ENCODE results near the gene KDM8. TPM values are rescaled to one million over a fixed set of nuclear protein-coding genes. Genes with fewer than 3 reads are reported as not detected.

KDM8 gene
- total RNA-seq, 1 experiment from 2014 or later = 15.5 TPM

- H3K23me2 ChIP-seq (ENCODE audit: insufficient read length, low read depth, low read length, poor library complexity, severe bottlenecking) = no peaks in the 10 kb centered on the region
- no peak overlapping the region for H4K91ac ChIP-seq (ENCODE audit: insufficient read length, low read depth, low read length)
- H3K18ac ChIP-seq (ENCODE audit: insufficient read length, low read depth, low read length) = no peak overlapping the region
- DNase-seq = peak; percentile 17
- peaks cover 17 to 28% of the 10 kb centered on the region in 2 experiments for H3K4me1 Mint-ChIP-seq
- no peak overlapping the region for H2BK15ac ChIP-seq (ENCODE audit: low read depth, low read length)
- no peak overlapping the region for H2BK120ac ChIP-seq (ENCODE audit: low read depth, low read length, poor library complexity, severe bottlenecking)
- no peak overlapping the region for H4K8ac ChIP-seq (replicated peaks; ENCODE audit: insufficient read length, low read depth, low read length)
- peaks cover 4% of the 10 kb centered on the region; the same call in 1 of the 2 replicates for H3K4me1 ChIP-seq (ENCODE audit: insufficient read depth, low read length)
- no peak overlapping the region for H3K4me2 ChIP-seq (ENCODE audit: insufficient read depth, insufficient read length, low read length)
- no peak overlapping the region for H3K4ac ChIP-seq (ENCODE audit: low read depth, low read length)
- H3K14ac ChIP-seq (ENCODE audit: insufficient read depth, low read length) = no peak overlapping the region
- no CpG with 5 or more reads among the region's 13 CpGs for WGBS (ENCODE audit: extremely low coverage, insufficient read length, low lambda C conversion rate)
- H3T11ph ChIP-seq (ENCODE audit: low read length) = no peak overlapping the region
- H3K27ac ChIP-seq (ENCODE audit: insufficient read length, low read depth, low read length) = no peak overlapping the region
- H3K79me2 ChIP-seq (ENCODE audit: insufficient read depth, low read length) = no peaks in the 10 kb centered on the region
- TF ChIP-seq, protein P1, sequence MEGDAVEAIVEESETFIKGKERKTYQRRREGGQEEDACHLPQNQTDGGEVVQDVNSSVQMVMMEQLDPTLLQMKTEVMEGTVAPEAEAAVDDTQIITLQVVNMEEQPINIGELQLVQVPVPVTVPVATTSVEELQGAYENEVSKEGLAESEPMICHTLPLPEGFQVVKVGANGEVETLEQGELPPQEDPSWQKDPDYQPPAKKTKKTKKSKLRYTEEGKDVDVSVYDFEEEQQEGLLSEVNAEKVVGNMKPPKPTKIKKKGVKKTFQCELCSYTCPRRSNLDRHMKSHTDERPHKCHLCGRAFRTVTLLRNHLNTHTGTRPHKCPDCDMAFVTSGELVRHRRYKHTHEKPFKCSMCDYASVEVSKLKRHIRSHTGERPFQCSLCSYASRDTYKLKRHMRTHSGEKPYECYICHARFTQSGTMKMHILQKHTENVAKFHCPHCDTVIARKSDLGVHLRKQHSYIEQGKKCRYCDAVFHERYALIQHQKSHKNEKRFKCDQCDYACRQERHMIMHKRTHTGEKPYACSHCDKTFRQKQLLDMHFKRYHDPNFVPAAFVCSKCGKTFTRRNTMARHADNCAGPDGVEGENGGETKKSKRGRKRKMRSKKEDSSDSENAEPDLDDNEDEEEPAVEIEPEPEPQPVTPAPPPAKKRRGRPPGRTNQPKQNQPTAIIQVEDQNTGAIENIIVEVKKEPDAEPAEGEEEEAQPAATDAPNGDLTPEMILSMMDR (conservative IDR thresholded peaks at IDR 0.05) = no peak
- no peaks in the 10 kb centered on the region for H4K20me1 ChIP-seq (ENCODE audit: control insufficient read depth, insufficient read depth, insufficient read length)
- H2AK5ac ChIP-seq (ENCODE audit: insufficient read length, low read length) = no peak overlapping the region
- H3K36me3 Mint-ChIP-seq (ENCODE audit: insufficient read depth in 1 of 3, low read depth in 3 of 3) = no peaks in the 10 kb centered on the region
- no peak overlapping the region for H2BK20ac ChIP-seq (ENCODE audit: low read depth, low read length, poor library complexity, severe bottlenecking)
- H2BK5ac ChIP-seq (ENCODE audit: insufficient read length, low read length) = no peak overlapping the region
- H3K79me1 ChIP-seq (ENCODE audit: insufficient read depth, low read depth, low read length, poor library complexity, severe bottlenecking) = no peaks in the 10 kb centered on the region
- H3K9me3 Mint-ChIP-seq = no peaks in the 10 kb centered on the region
- H3K4me3 Mint-ChIP-seq = no peak overlapping the region
- no peak overlapping the region for H3K23ac ChIP-seq (ENCODE audit: insufficient read length, low read depth, low read length)
- H2BK12ac ChIP-seq (ENCODE audit: insufficient read length, low read depth, low read length) = no peak overlapping the region
- no peak overlapping the region; a peak in 1 of 7 replicates for H3K27ac Mint-ChIP-seq
- H4K5ac ChIP-seq (ENCODE audit: insufficient read length, low read depth, low read length) = no peak overlapping the region
- H3K9ac ChIP-seq (ENCODE audit: extremely low read depth, insufficient read length, low read length) = no peak overlapping the region
- H3K27me3 Mint-ChIP-seq (ENCODE audit: low read depth) = peaks cover 1% of the 10 kb centered on the region; the same call in 1 of the 2 replicates
- H3K9me3 ChIP-seq (ENCODE audit: control insufficient read depth, low read depth, low read length) = no peaks in the 10 kb centered on the region
- H2AFZ ChIP-seq (ENCODE audit: low read length) = no peak overlapping the region
- H3K27me3 ChIP-seq (ENCODE audit: insufficient read depth, low read length) = no peaks in the 10 kb centered on the region
- no peak overlapping the region for H3K56ac ChIP-seq (ENCODE audit: insufficient read length, low read depth, low read length)
Measured at GRCh38 chr16:27241658-27242057, 38.3 kb downstream of the KDM8 start.
